Aorta (tissue), 5 donors: ENCODE measurements around the gene CCR6. TPM values are rescaled to one million over a fixed set of nuclear protein-coding genes. Genes with fewer than 3 reads are reported as not detected.
A peak's percentile ranks its signal among the peaks of the same experiment; 100 is the strongest.

Experiments
- ATAC-seq: fragments of 200-7000 bp; cut with Tn5 transposase; one replicate; pipeline ENCODE4 v1.9.1; 2022; ENCODE audit warnings: moderate library complexity; ENCODE audit not compliant: low FRiP score
- DNase-seq, 2 donors: peaks; one replicate each; pipeline ENCODE4 v3.0.0-alpha.2; 2020
- H3K27ac ChIP-seq, 2 donors: one replicate each; pipeline ENCODE4 v1.5.1; 2013; ENCODE audit warnings: low read length in 2 of 2, mild to moderate bottlenecking in 2 of 2, moderate library complexity in 2 of 2, control low read depth in 1 of 2, inconsistent platforms in 1 of 2, low read depth in 1 of 2
- H3K27me3 ChIP-seq, 2 donors: one replicate each; pipeline ENCODE4 v1.6.1; 2013; ENCODE audit warnings: control low read depth in 1 of 2, low read length in 1 of 2, mild to moderate bottlenecking in 1 of 2, moderate library complexity in 1 of 2; ENCODE audit not compliant: insufficient read depth in 2 of 2, control insufficient read depth in 1 of 2
- H3K36me3 ChIP-seq, 2 donors: one replicate each; pipeline ENCODE4 v1.6.1; 2013; ENCODE audit warnings: control low read depth in 1 of 2, low read length in 1 of 2, mild to moderate bottlenecking in 1 of 2; ENCODE audit not compliant: insufficient read depth in 2 of 2, control insufficient read depth in 1 of 2
- H3K4me1 ChIP-seq, 2 donors: one replicate each; pipeline ENCODE4 v1.6.1; 2013; ENCODE audit warnings: low read length in 2 of 2, control low read depth in 1 of 2, mild to moderate bottlenecking in 1 of 2, moderate library complexity in 1 of 2; ENCODE audit not compliant: insufficient read depth in 2 of 2, control insufficient read depth in 1 of 2
- H3K4me3 ChIP-seq, 2 donors: one replicate each; pipeline ENCODE4 v1.5.1; 2013; ENCODE audit warnings: low read length in 2 of 2, control low read depth in 1 of 2, mild to moderate bottlenecking in 1 of 2
- H3K9me3 ChIP-seq: one replicate; pipeline ENCODE4 v1.6.1; 2013; ENCODE audit warnings: mild to moderate bottlenecking, low read length; ENCODE audit not compliant: control insufficient read depth
- WGBS, 2 donors: extraction: QIAGEN DNeasy Blood & Tissue Kit; methylation state at CpG; one replicate each; pipeline ENCODE4 v1.1.7; 2013; 5-methylcytosine and 5-hydroxymethylcytosine counted together
- intact Hi-C, 2 donors: fragments of 100-400 bp; cut with DNase I; formaldehyde crosslinking; loops; one replicate each; pipeline versions ENCODE4 v1.14.2 to v1.15.0; 2022
- polyA plus RNA-seq, 2 donors: library from polyadenylated mRNA; stranded (reverse); fragments of 200-250 nt; gene quantifications; one replicate each; pipeline ENCODE4 v1.2.3, GENCODE V29; 2013
- total RNA-seq, 2 donors: library from RNA; stranded (reverse); fragmentation: NEBNext Ultra II Directional; extraction: Animal tissue kit (Norgen Biotek cat#: 25700); gene quantifications; one replicate each; pipeline ENCODE4 v1.2.1, GENCODE V29; 2021
- donor health status: healthy with polysubstance abuse.
- donor health status: Bipolar disorder and iron deficiency.
- donor health status: DM: no; HTN: no; CAD: no.
- donor health status: DM: no; HTN: no; CAD: no.
- donor health status: DM: yes; HTN: yes; CAD: no.

The CCR6 gene
- total and polyA plus RNA-seq, 4 donors, result 0.54 TPM; not detected in 3

DNA sequence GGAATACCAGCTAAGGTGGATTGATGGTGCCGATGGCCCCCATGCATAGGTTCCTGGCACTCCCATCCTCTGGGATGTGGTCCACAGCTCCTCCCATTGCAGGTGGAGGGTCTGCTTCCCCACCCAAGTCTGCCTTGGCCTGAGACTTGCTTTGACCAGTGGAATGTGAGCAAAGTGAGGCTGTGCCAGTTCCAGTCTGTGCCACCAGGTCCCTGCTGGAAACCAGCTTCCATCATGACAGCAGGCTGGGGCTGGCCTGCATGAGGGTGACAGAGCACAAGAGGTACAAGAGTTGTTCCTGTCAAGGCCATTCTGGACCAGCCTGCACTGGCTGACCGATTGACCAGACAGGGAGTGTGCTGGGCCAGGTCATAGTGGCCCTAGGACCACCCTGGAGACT is 27.0 kb upstream of the CCR6 start:
- no peak for ATAC-seq

DNA sequence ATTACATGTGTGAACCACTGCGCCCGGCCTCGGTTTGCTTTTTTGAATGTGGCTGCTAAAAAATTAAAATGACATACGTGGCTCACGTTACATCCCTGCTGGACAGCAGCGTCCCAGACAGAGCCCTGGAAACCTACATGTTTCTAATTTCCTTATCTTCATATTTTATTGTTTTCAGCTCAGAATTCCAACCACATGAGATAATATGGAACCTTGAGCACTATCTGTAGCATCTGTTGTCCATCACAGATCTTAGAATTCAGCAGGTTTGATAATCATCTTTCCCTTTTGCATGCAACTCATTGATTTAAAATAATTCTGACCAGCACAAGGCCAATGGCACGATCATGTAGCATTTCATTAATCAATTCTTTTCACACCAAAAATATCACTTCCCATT is 25.9 kb upstream of the CCR6 start:
- DNase-seq, result no peak
- 83 to 85% methylated on average over 7 of the region's 7 CpGs for WGBS, 2 donors
- intact Hi-C loops, result no loop called here

More for the DNA sequence above, 27.0 kb upstream of the CCR6 start:
- Histone ChIP-seq H3K4me1 (no peaks in the 10 kb centered on the region), H3K27me3 (no peaks in the 10 kb centered on the region), H3K4me3 (no peak overlapping the region), H3K36me3 (no peaks in the 10 kb centered on the region), H3K27ac (no peak overlapping the region), H3K9me3 (no peaks in the 10 kb centered on the region)
- 86 to 90% methylated on average over 2 of the region's 2 CpGs for WGBS, 2 donors
- intact Hi-C loops, result no loop called here
- DNase-seq, result no peak

DNA sequence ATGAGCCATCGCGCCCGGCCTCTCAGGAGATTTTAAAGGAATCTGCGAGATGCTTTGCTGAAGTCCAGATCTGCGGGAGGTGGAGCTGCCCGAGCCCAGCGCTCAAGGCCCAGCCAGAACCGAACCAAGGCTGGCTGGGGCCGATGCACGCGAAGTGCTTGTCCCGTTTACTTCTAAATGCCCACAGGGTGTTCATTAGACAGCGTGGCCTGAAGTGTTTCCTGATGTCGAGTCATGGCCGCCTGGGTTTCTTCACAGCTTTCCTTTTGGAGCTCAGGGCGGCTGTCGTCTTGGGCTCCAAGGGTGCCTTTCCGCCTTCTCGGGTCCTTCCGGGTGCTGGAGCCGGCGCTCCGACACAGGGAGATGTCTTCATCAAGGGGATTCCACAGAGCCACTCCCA is 25.1 kb upstream of the CCR6 start:
- Histone ChIP-seq H3K27me3 (no peaks in the 10 kb centered on the region), H3K4me1 (no peaks in the 10 kb centered on the region), H3K27ac (no peak overlapping the region), H3K36me3 (no peaks in the 10 kb centered on the region), H3K9me3 (no peaks in the 10 kb centered on the region), H3K4me3 (no peak overlapping the region)
- intact Hi-C loops, result no loop called here
- DNase-seq (no peak), ATAC-seq (no peak)
- WGBS, 2 donors, result 93 to 96% methylated on average over 23 of the region's 23 CpGs

More for the DNA sequence above, 25.9 kb upstream of the CCR6 start:
- Histone ChIP-seq H3K9me3 (no peaks in the 10 kb centered on the region), H3K27me3 (no peaks in the 10 kb centered on the region), H3K27ac (no peak overlapping the region), H3K4me1 (no peaks in the 10 kb centered on the region), H3K4me3 (no peak overlapping the region), H3K36me3 (no peaks in the 10 kb centered on the region)
- ATAC-seq, result no peak

DNA sequence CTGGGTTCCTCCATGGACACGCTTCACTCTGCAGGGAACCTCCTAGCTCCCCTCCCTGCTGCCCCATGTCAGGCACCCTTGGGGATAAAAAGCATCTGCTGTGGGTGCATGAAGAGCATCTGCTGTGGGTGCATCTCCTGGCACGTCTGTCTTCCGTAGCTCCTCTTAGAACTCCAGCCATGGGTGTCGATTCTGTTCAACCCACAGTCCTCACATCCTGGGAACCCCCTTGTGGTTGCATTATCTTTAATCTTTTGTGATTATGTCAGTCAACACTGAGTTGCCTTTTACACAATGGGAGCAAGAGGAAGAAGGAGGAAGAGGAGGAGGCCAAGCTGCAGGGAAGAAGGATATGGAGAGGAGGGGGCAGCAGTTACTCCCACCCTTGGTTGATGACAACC is 24.1 kb upstream of the CCR6 start:
- H3K9me3 ChIP-seq, result no peaks in the 10 kb centered on the region
- WGBS, 2 donors, result 80 to 84% methylated on average over 4 of the region's 4 CpGs
- intact Hi-C loops, result no loop called here
- H3K4me1 ChIP-seq, result no peaks in the 10 kb centered on the region
- ATAC-seq, result no peak
- no peaks in the 10 kb centered on the region for H3K36me3 ChIP-seq
- DNase-seq, result no peak
- no peak overlapping the region for H3K27ac ChIP-seq
- H3K4me3 ChIP-seq, result no peak overlapping the region
- H3K27me3 ChIP-seq, result no peaks in the 10 kb centered on the region

DNA sequence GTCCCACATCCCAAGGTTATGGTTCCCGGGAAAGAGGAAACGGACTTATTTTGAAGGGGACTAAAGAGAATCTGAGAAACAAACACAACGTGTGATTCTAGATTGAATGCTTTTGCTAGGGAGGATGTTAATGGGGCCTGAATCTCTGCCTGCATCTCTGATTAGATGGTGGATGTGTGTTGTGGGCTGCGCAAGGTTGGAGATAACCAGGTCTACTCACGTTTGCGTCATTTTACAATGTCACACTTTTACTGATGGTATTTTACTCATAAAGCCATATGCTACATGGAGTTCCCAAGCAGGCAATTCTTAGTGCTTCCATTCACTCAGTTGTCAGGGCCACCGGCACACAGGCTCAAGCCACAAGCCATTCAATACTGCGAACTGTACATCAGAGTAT is 23.2 kb upstream of the CCR6 start:
- Histone ChIP-seq H3K27ac (no peak overlapping the region), H3K4me3 (no peak overlapping the region), H3K4me1 (no peaks in the 10 kb centered on the region), H3K9me3 (no peaks in the 10 kb centered on the region), H3K36me3 (no peaks in the 10 kb centered on the region), H3K27me3 (no peaks in the 10 kb centered on the region)
- no peak for ATAC-seq
- intact Hi-C loops, result no loop called here
- no peak for DNase-seq
- WGBS, 2 donors, result 87 to 89% methylated on average over 8 of the region's 8 CpGs

DNA sequence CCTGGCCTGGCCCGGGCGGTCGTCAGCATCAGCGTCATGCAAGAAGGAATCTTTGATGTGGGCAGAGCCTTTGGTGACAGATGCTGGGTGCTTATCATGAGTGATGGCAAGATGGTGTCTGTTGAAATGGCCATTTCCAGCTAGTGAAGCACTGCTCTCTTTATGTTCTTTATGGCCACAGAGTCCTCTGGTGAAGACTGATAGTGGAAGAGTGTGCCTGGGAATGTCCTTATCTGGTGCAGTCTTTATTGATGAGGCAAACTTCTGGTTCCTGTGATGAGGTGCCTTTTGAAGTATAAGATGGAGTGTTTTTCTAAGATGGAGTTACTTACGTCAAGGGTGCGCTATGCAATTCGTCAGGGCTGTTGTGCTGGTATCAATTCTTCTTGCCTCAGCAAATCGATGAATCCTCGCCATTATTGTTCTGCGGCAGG is 22.6 kb upstream of the CCR6 start:
- no peaks in the 10 kb centered on the region for H3K36me3 ChIP-seq
- intact Hi-C loops, result no loop called here
- DNase-seq (no peak), ATAC-seq (no peak)
- 68 to 86% methylated on average over 10 of the region's 10 CpGs for WGBS, 2 donors
- no peaks in the 10 kb centered on the region for H3K4me1 ChIP-seq
- no peak overlapping the region for H3K4me3 ChIP-seq
- no peaks in the 10 kb centered on the region for H3K27me3 ChIP-seq
- no peaks in the 10 kb centered on the region for H3K9me3 ChIP-seq
- H3K27ac ChIP-seq, result no peak overlapping the region

DNA sequence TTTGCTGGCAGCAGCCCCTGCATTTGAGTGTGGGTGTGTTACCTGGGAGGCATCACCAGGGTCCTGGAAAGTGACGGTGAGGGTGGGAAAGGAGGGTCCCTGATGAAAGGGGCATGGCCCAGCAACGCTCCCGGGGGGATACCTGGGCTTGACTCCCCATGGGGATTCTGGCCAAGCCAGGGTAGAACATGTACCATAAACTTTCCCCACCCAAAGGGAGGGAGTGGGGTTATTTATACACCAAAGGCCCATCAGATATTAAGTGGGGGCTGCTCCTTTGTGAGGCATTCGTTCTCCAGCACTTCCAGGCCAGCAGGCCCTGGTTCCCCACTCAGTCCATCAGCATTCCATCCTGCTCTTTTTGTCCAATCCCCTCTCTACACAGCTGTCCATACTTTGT is 20.6 kb upstream of the CCR6 start:
- H3K36me3 ChIP-seq, result no peaks in the 10 kb centered on the region

DNA sequence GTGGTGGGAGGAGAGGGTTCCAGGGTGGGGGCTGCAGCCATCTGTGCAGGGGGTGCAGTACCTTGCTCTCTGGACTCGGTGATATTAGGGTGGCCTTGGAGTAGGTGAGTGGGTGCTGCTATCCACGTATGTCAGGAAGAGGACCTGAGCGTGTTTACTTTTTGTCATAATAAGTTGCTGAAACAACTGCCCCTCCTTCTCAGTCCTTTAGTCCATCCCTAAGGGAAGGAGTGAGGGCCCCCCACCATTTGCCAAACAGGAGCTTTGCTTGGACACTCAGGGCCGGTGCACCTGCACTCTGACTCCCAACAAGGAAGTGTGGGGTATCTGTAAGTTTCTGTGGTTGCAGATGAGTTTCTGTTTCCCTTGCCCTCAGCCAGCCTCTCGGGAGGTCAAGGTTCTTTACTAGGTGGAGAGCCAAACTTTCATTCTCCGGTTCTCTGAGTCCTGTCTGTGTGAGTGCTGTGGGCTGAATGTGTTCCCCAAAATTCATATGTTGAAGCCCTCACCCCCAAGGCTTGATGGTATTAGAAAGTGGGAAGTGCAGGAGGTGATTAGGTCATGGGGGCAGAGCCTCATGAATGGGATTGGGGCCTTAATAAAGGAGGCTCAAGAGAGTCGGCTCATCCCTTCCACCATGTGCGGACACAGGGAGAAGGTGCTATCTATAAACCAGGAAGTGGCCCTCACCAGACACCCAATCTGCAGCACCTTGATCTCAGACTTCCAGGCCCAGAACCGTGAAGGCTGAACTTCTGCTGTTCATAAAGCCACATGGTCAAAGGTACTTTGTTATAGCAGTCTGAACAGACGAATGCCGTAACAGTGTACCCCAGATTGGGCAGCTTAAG is 19.6 kb upstream of the CCR6 start:
- Histone ChIP-seq H3K4me1 (no peaks in the 10 kb centered on the region), H3K27me3 (no peaks in the 10 kb centered on the region), H3K27ac (no peak overlapping the region), H3K36me3 (no peaks in the 10 kb centered on the region), H3K4me3 (no peak overlapping the region), H3K9me3 (no peaks in the 10 kb centered on the region)
- 90 to 93% methylated on average over 11 of the region's 11 CpGs for WGBS, 2 donors
- peak in 1 of 2 donors; percentile 46 for DNase-seq
- intact Hi-C loops, result no loop called here
- no peak for ATAC-seq

More for the DNA sequence above, 20.6 kb upstream of the CCR6 start:
- Histone ChIP-seq H3K27me3 (no peaks in the 10 kb centered on the region), H3K9me3 (no peaks in the 10 kb centered on the region), H3K27ac (no peak overlapping the region), H3K4me1 (no peaks in the 10 kb centered on the region), H3K4me3 (no peak overlapping the region)
- intact Hi-C loops, result no loop called here
- DNase-seq (peak in 1 of 2 donors; percentile 23), ATAC-seq (no peak)
- WGBS, 2 donors, result 63 to 87% methylated on average over 4 of the region's 4 CpGs

DNA sequence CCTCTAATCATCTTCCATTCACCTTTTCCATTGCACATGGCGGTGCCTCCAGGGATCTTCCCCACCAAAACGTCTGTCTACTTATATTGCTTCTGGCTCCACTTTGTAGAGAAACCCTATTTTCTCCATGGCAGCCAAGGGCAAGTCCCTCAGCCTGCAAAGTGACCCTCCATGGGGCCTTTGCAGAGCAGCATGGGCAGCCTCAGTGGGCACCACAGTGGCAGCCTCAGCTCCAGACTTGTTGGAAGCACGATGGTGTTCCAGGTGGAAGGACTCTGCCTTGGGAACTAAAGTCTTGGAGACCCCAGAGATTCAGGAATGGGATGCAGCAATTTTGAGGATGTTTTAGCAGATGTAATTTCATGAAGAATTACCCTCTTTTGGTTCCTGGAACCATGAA is 18.5 kb upstream of the CCR6 start:
- Histone ChIP-seq H3K27ac (no peak overlapping the region), H3K4me3 (no peak overlapping the region), H3K36me3 (no peaks in the 10 kb centered on the region), H3K9me3 (no peaks in the 10 kb centered on the region), H3K27me3 (no peaks in the 10 kb centered on the region), H3K4me1 (no peaks in the 10 kb centered on the region)
- intact Hi-C loops, result no loop called here
- no peak for DNase-seq
- no peak for ATAC-seq
- 88% methylated on average over 3 of the region's 3 CpGs for WGBS, 2 donors
